ENCODE results near the gene CYFIP1. TPM values are rescaled to one million over a fixed set of nuclear protein-coding genes. Genes with fewer than 3 reads are reported as not detected.

The CYFIP1 gene
- total RNA-seq, 1 experiment from 2014 or later: 143 TPM

DNA sequence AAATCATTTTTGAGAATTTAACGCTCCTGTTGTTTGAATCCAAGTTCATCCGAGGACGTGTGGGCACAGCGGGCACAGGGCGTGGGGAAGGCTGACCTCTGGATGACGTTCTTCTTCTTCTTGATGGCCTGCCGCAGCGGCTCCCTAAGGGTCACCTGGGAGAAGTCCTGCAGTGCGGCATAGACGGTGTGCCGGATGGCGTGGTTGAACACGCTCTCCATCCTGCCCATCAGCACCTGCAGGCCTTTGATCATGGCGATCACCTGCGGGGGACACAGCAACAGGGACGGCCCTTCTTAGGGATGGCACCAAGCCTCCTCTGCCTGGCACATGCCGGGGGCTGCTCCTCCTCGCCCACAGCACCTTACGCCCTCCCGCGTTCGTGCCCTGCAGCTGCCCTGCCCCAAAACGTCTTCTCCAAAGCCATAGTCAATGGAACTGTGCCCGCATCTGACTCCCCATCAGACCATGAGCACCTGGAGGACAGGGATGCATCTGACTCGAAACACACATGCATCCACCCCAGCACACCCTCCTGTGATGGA, 61.5 kb downstream of the CYFIP1 start (continued):
- TF ChIP-seq TCF7L2 (IDR thresholded peaks at IDR 0.05; ENCODE audit: borderline replicate concordance, extremely low read depth, insufficient read depth, insufficient read length): no peak
- no peak for TF ChIP-seq JUND (IDR thresholded peaks at IDR 0.05)
- TF ChIP-seq, protein P1, sequence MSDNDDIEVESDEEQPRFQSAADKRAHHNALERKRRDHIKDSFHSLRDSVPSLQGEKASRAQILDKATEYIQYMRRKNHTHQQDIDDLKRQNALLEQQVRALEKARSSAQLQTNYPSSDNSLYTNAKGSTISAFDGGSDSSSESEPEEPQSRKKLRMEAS (IDR thresholded peaks at IDR 0.05): no peak
- TF ChIP-seq SP1 (IDR thresholded peaks at IDR 0.05; ENCODE audit: low read depth): no peak
- TF ChIP-seq EZH2phosphoT487 (IDR thresholded peaks at IDR 0.05; ENCODE audit: borderline replicate concordance): no peak

DNA sequence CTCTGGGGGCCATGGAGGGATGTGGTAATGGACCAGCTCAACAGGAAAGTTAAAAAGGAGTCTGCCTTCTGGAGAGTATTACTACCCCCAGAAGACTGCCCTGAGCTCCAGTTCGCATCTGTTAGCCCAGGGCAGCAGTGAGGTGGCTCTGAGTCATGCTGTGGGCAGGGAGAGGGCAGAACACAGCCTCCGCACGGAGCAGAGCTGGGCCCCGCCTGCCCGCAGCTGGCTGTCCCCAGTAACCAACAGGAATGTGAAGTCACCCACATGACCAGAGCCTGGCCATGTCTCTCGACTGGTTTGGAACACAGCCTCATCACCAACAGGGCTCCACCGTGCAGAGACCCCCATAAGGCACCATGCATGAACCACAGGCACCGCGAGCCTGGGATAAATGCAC, 62.1 kb downstream of the CYFIP1 start:
- peak; percentile 99 for ATAC-seq

More for the DNA sequence above, 62.1 kb downstream of the CYFIP1 start:
- Histone ChIP-seq H4K20me1 (ENCODE audit: insufficient read depth) (no peaks in the 10 kb centered on the region), H3K27me3 (ENCODE audit: insufficient read depth, low read length) (no peaks in the 10 kb centered on the region), H3K9me2 (ENCODE audit: insufficient read depth) (no peaks in the 10 kb centered on the region), H3K4me1 (ENCODE audit: control insufficient read depth in 1 of 2, insufficient read depth in 2 of 2, low read length in 2 of 2) (peaks cover 15 to 40% of the 10 kb centered on the region in 2 experiments), H3K9ac (ENCODE audit: low read length) (no peak overlapping the region), H2AFZ (ENCODE audit: low read depth, low read length, poor library complexity, severe bottlenecking) (no peak overlapping the region), H3K4me2 (ENCODE audit: low read length) (peak overlapping the region; percentile 62), H3K4me3 (replicated peaks in 1 of 2; ENCODE audit: low read depth in 1 of 2, low read length in 2 of 2) (no peak overlapping the region), H3K27ac (ENCODE audit: low read depth, low read length) (no peak overlapping the region), H3K9me3 (ENCODE audit: control insufficient read depth in 1 of 2, insufficient read depth in 1 of 2, low read depth in 1 of 2, low read length in 2 of 2) (no peaks in the 10 kb centered on the region), H3K79me2 (ENCODE audit: insufficient read depth, low read length) (no peaks in the 10 kb centered on the region), H3K36me3 (ENCODE audit: control insufficient read depth in 1 of 2, insufficient read depth in 2 of 2, low read length in 2 of 2) (peaks cover 3 to 17% of the 10 kb centered on the region in 2 experiments; a peak in 3 of 4 replicates)
- ChIA-PET CTCF (no interaction called here), POLR2A (no interaction called here), RAD21 (ENCODE audit: low non-redundant PET in 1 of 2, low total read pairs in 2 of 2, uncharacterized antibody in 2 of 2, unreplicated experiment in 2 of 2) (no interaction called here)
- intact Hi-C loops (cut with micrococcal nuclease): no loop called here
- DNase-seq (ENCODE audit: low read depth, low spot score): peak; percentile 23
- BruUV-seq (replicated peaks): no TSS peak
- TF ChIP-seq POLR2A (IDR thresholded peaks at IDR 0.05; ENCODE audit: borderline replicate concordance, extremely low read depth, insufficient read depth, insufficient read length) (no peak), FOSL1 (IDR thresholded peaks at IDR 0.05; ENCODE audit: low read depth) (peak; percentile 57; the same call in 1 of the 2 replicates), CBX3 (IDR thresholded peaks at IDR 0.05; ENCODE audit: low read depth) (peak; percentile 38; the same call in 1 of the 2 replicates), JUND (IDR thresholded peaks at IDR 0.05) (peak; percentile 36; the same call in 1 of the 2 replicates), POLR2AphosphoS5 (IDR thresholded peaks at IDR 0.05; ENCODE audit: low read depth, low read length) (no peak)
- TF ChIP-seq, protein P2, sequence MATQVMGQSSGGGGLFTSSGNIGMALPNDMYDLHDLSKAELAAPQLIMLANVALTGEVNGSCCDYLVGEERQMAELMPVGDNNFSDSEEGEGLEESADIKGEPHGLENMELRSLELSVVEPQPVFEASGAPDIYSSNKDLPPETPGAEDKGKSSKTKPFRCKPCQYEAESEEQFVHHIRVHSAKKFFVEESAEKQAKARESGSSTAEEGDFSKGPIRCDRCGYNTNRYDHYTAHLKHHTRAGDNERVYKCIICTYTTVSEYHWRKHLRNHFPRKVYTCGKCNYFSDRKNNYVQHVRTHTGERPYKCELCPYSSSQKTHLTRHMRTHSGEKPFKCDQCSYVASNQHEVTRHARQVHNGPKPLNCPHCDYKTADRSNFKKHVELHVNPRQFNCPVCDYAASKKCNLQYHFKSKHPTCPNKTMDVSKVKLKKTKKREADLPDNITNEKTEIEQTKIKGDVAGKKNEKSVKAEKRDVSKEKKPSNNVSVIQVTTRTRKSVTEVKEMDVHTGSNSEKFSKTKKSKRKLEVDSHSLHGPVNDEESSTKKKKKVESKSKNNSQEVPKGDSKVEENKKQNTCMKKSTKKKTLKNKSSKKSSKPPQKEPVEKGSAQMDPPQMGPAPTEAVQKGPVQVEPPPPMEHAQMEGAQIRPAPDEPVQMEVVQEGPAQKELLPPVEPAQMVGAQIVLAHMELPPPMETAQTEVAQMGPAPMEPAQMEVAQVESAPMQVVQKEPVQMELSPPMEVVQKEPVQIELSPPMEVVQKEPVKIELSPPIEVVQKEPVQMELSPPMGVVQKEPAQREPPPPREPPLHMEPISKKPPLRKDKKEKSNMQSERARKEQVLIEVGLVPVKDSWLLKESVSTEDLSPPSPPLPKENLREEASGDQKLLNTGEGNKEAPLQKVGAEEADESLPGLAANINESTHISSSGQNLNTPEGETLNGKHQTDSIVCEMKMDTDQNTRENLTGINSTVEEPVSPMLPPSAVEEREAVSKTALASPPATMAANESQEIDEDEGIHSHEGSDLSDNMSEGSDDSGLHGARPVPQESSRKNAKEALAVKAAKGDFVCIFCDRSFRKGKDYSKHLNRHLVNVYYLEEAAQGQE (IDR thresholded peaks at IDR 0.05; ENCODE audit: low read depth): no peak

Data from HCT116 (cell line).